ENCODE measurements around the gene EIF4EBP2. TPM values are rescaled to one million over a fixed set of nuclear protein-coding genes. Genes with fewer than 3 reads are reported as not detected.

The EIF4EBP2 gene
- total and polyA plus RNA-seq, 2 of the 13 experiments (the other 11 are each of a cell fraction or from before 2014, with no cell fraction given), result 16.9 to 22.0 TPM

GRCh38 chr10:70363971-70364771 lies 39.8 kb upstream of the EIF4EBP2 start (continued):
- TF ChIP-seq SP4 (CRISPR knock-in tag; IDR thresholded peaks at IDR 0.05) (0 out of 2 replicates have a peak, but pooled peaks have one; percentile 40), ZSCAN25 (CRISPR knock-in tag; IDR thresholded peaks at IDR 0.05) (peak; percentile 40; the same call in 1 of the 2 replicates), EEA1 (CRISPR knock-in tag; IDR thresholded peaks at IDR 0.05; ENCODE audit: borderline replicate concordance) (peak; percentile 66; the same call in 1 of the 2 replicates), EED (CRISPR knock-in tag; IDR thresholded peaks at IDR 0.05) (0 out of 2 replicates have a peak, but pooled peaks have one; percentile 24), ZSCAN30 (CRISPR knock-in tag; IDR thresholded peaks at IDR 0.05) (no peak), RFXAP (CRISPR knock-in tag; IDR thresholded peaks at IDR 0.05; ENCODE audit: borderline replicate concordance) (peak; percentile 99), ZSCAN21 (CRISPR knock-in tag; IDR thresholded peaks at IDR 0.05; ENCODE audit: borderline replicate concordance) (peak; percentile 73; the same call in 1 of the 2 replicates), GZF1 (CRISPR knock-in tag; IDR thresholded peaks at IDR 0.05) (no peak), ZMYM3 (CRISPR knock-in tag; IDR thresholded peaks at IDR 0.05) (peak; percentile 58), SETDB1 (CRISPR knock-in tag; IDR thresholded peaks at IDR 0.05; ENCODE audit: borderline replicate concordance) (no peak), HIVEP1 (CRISPR knock-in tag; IDR thresholded peaks at IDR 0.05) (no peak), ZNF704 (CRISPR knock-in tag; IDR thresholded peaks at IDR 0.05; ENCODE audit: borderline replicate concordance) (no peak), ZBTB46 (CRISPR knock-in tag; IDR thresholded peaks at IDR 0.05; ENCODE audit: borderline replicate concordance) (no peak), ZNF816 (CRISPR knock-in tag; IDR thresholded peaks at IDR 0.05; ENCODE audit: borderline replicate concordance) (no peak), YEATS2 (CRISPR knock-in tag; IDR thresholded peaks at IDR 0.05; ENCODE audit: borderline replicate concordance) (peak; percentile 46; the same call in 1 of the 2 replicates), STAG1 (CRISPR knock-in tag; IDR thresholded peaks at IDR 0.05) (peak; percentile 98), FOXK1 (CRISPR knock-in tag; IDR thresholded peaks at IDR 0.05; ENCODE audit: borderline replicate concordance, low read depth) (peak; percentile 63), ZFYVE20 (CRISPR knock-in tag; IDR thresholded peaks at IDR 0.05; ENCODE audit: borderline replicate concordance, low read depth) (no peak), ZHX1 (CRISPR knock-in tag; IDR thresholded peaks at IDR 0.05; ENCODE audit: low read depth) (no peak)
